HEK293 (cell line): ENCODE results near the gene GMDS.

Experiments
- CTCF ChIA-PET: fragments of 350-600 bp; formaldehyde crosslinking; extraction: SDS; loops from one replicate; lab custom pipeline; 2021; ENCODE audit warnings: antibody characterized with exemption; lab: Yijun Ruan, JAX
- POLR2A ChIA-PET: fragments of 300-600 bp; formaldehyde crosslinking; extraction: SDS; loops from one replicate; lab custom pipeline; 2020; ENCODE audit warnings: antibody characterized with exemption, inconsistent platforms; lab: Yijun Ruan, JAX
- H3K27ac ChIP-seq: fragments of 200-500 bp; sonication (Bioruptor generic); 2 replicates; pipeline ENCODE4 v1.5.1; 2014; ENCODE audit warnings: low read depth, low read length, control low read depth, inconsistent platforms; ENCODE audit errors: extremely low read depth
- H3K36me3 ChIP-seq, 2 experiments: fragments of 200-500 bp in 1 of 2; sonication (Bioruptor generic) in 1 of 2; 1 replicate in 1 of 2; 2 replicates in 1 of 2; pipeline ENCODE4 v1.5.1; 2014 to 2017; ENCODE audit warnings: inconsistent platforms in 2 of 2, low read length in 2 of 2; ENCODE audit not compliant: control insufficient read depth in 2 of 2, insufficient read depth in 1 of 2
- H3K4me1 ChIP-seq: fragments of 200-500 bp; sonication (Bioruptor generic); 2 replicates; pipeline ENCODE4 v1.5.1; 2014; ENCODE audit warnings: mild to moderate bottlenecking, low read length, inconsistent platforms; ENCODE audit not compliant: control insufficient read depth, insufficient read depth
- H3K4me3 ChIP-seq: 2 replicates; pipeline ENCODE4 v1.5.1; 2011; ENCODE audit warnings: low read depth, mild to moderate bottlenecking, control low read depth, low read length, moderate library complexity
- H3K9me3 ChIP-seq: fragments of 200-500 bp; sonication (Bioruptor generic); 2 replicates; pipeline ENCODE4 v1.5.1; 2014; ENCODE audit warnings: low read depth, low read length, inconsistent platforms; ENCODE audit not compliant: control insufficient read depth, insufficient read depth
- BCL6B ChIP-seq: fragments of 450-650 bp; formaldehyde crosslinking; IDR thresholded peaks from 2 replicates; pipeline ENCODE4 v1.5.1; 2017; ENCODE audit warnings: missing biosample characterization, missing genetic modification characterization
- GLI2 ChIP-seq: fragments of 450-650 bp; formaldehyde crosslinking; IDR thresholded peaks from 2 replicates; pipeline ENCODE4; 2017; ENCODE audit warnings: missing biosample characterization, missing genetic modification characterization, low read depth, borderline replicate concordance
- GLI4 ChIP-seq: fragments of 450-650 bp; formaldehyde crosslinking; IDR thresholded peaks from 2 replicates; pipeline ENCODE4 v1.5.1; 2016; ENCODE audit warnings: missing biosample characterization, missing genetic modification characterization
- SP3 ChIP-seq: fragments of 450-650 bp; formaldehyde crosslinking; IDR thresholded peaks from 2 replicates; pipeline ENCODE4 v1.5.1; 2016; ENCODE audit warnings: missing biosample characterization, missing genetic modification characterization
- ZBTB48 ChIP-seq: fragments of 450-650 bp; formaldehyde crosslinking; IDR thresholded peaks from 2 replicates; pipeline ENCODE4 v1.5.1; 2016; ENCODE audit warnings: missing biosample characterization, missing genetic modification characterization
- ZBTB7A ChIP-seq: fragments of 450-650 bp; formaldehyde crosslinking; IDR thresholded peaks from 2 replicates; pipeline ENCODE4 v1.5.1; 2016; ENCODE audit warnings: low read depth, missing biosample characterization, missing genetic modification characterization
- ZFP69B ChIP-seq: fragments of 450-650 bp; formaldehyde crosslinking; IDR thresholded peaks from 2 replicates; pipeline ENCODE4 v1.5.1; 2016; ENCODE audit warnings: missing biosample characterization, missing genetic modification characterization
- ZNF114 ChIP-seq: fragments of 450-650 bp; formaldehyde crosslinking; IDR thresholded peaks from 2 replicates; pipeline ENCODE4 v1.5.0; 2017; ENCODE audit warnings: missing biosample characterization, missing genetic modification characterization
- ZNF18 ChIP-seq: fragments of 450-650 bp; formaldehyde crosslinking; IDR thresholded peaks from 2 replicates; pipeline ENCODE4 v1.5.1; 2016; ENCODE audit warnings: missing biosample characterization, missing genetic modification characterization
- ZNF211 ChIP-seq: fragments of 450-650 bp; formaldehyde crosslinking; IDR thresholded peaks from 2 replicates; pipeline ENCODE4 v1.5.1; 2016; ENCODE audit warnings: low read depth, missing biosample characterization, missing genetic modification characterization
- ZNF223 ChIP-seq: fragments of 450-650 bp; formaldehyde crosslinking; IDR thresholded peaks from 2 replicates; pipeline ENCODE4 v1.5.1; 2016; ENCODE audit warnings: missing biosample characterization, missing genetic modification characterization
- ZNF280D ChIP-seq: fragments of 450-650 bp; formaldehyde crosslinking; IDR thresholded peaks from 2 replicates; pipeline ENCODE4 v1.5.1; 2016; ENCODE audit warnings: missing biosample characterization, missing genetic modification characterization
- ZNF335 ChIP-seq: fragments of 450-650 bp; formaldehyde crosslinking; conservative IDR thresholded peaks from 2 replicates; pipeline ENCODE4 v1.5.1; 2016; ENCODE audit warnings: missing biosample characterization, missing genetic modification characterization
- ZNF394 ChIP-seq: fragments of 450-650 bp; formaldehyde crosslinking; IDR thresholded peaks from 2 replicates; pipeline ENCODE4 v1.5.1; 2016; ENCODE audit warnings: missing biosample characterization, missing genetic modification characterization, mild to moderate bottlenecking, moderate library complexity, borderline replicate concordance
- ZNF473 ChIP-seq: fragments of 450-650 bp; formaldehyde crosslinking; IDR thresholded peaks from 2 replicates; pipeline ENCODE4 v1.5.1; 2017; ENCODE audit warnings: missing biosample characterization, missing genetic modification characterization
- ZNF488 ChIP-seq: fragments of 450-650 bp; formaldehyde crosslinking; IDR thresholded peaks from 2 replicates; pipeline ENCODE4 v1.5.1; 2016; ENCODE audit warnings: missing biosample characterization, missing genetic modification characterization
- ZNF529 ChIP-seq: fragments of 450-650 bp; formaldehyde crosslinking; IDR thresholded peaks from 2 replicates; pipeline ENCODE4 v1.5.1; 2017; ENCODE audit warnings: missing genetic modification characterization, missing biosample characterization; ENCODE audit not compliant: insufficient replicate concordance
- ZNF558 ChIP-seq: fragments of 450-650 bp; formaldehyde crosslinking; IDR thresholded peaks from 2 replicates; pipeline ENCODE4 v1.5.1; 2016; ENCODE audit warnings: missing biosample characterization, missing genetic modification characterization
- ZNF629 ChIP-seq: fragments of 450-650 bp; formaldehyde crosslinking; IDR thresholded peaks from 2 replicates; pipeline ENCODE4 v1.5.1; 2017; ENCODE audit warnings: missing biosample characterization, missing genetic modification characterization
- ZNF639 ChIP-seq: fragments of 450-650 bp; formaldehyde crosslinking; IDR thresholded peaks from 2 replicates; pipeline ENCODE4 v1.5.1; 2016; ENCODE audit warnings: missing biosample characterization, missing genetic modification characterization
- ZNF677 ChIP-seq: fragments of 450-650 bp; IDR thresholded peaks from 2 replicates; pipeline ENCODE4 v1.5.0; 2018; ENCODE audit warnings: missing biosample characterization, mild to moderate bottlenecking, missing genetic modification characterization, moderate library complexity
- ZSCAN18 ChIP-seq: fragments of 450-650 bp; formaldehyde crosslinking; IDR thresholded peaks from 2 replicates; pipeline ENCODE4 v1.5.1; 2016; ENCODE audit warnings: missing biosample characterization, missing genetic modification characterization
- ZXDB ChIP-seq: fragments of 450-650 bp; formaldehyde crosslinking; IDR thresholded peaks from 2 replicates; pipeline ENCODE4 v1.5.1; 2016; ENCODE audit warnings: missing biosample characterization, missing genetic modification characterization

GMDS gene

GRCh38 chr6:2270054-2270453, 24.6 kb upstream of the GMDS start:
- Histone ChIP-seq H3K27ac (no peak overlapping the region), H3K4me1 (no peaks in the 10 kb centered on the region), H3K36me3 (peaks cover 0 to 26% of the 10 kb centered on the region in 2 experiments; a peak in 1 of 3 replicates), H3K9me3 (no peaks in the 10 kb centered on the region)
- POLR2A ChIA-PET = no interaction called here
- CTCF ChIA-PET = interaction anchor here (0.6 to 1.2 kb wide), 3 partner anchors 17 to 75 kb away, joined by 3 read pairs; no protein-coding TSS in a partner anchor
- TF ChIP-seq ZNF529 = no peak
- no peak for TF ChIP-seq ZSCAN18 (tag by site-specific recombination)
- no peak for TF ChIP-seq BCL6B (tag by site-specific recombination)
- no peak for TF ChIP-seq GLI2 (tag by site-specific recombination)
- no peak for TF ChIP-seq ZNF223
- no peak for TF ChIP-seq ZBTB48
- no peak for TF ChIP-seq ZNF394 (tag by site-specific recombination)
- no peak for TF ChIP-seq ZXDB (tag by site-specific recombination)
- no peak for TF ChIP-seq ZNF335
- TF ChIP-seq, all 188 proteins: peak for 0
- H3K4me3 ChIP-seq = no peak overlapping the region

GRCh38 chr6:2266841-2267240, 21.4 kb upstream of the GMDS start:
- ChIA-PET CTCF (interaction anchor here (0.8 to 1.6 kb wide), 3 partner anchors 20 to 58 kb away, joined by 3 to 8 read pairs (median 3); no protein-coding TSS in a partner anchor), POLR2A (no interaction called here)
- no peak overlapping the region for H3K4me3 ChIP-seq
- TF ChIP-seq ZSCAN18 (tag by site-specific recombination) (no peak), ZNF558 (tag by site-specific recombination) (no peak), ZNF629 (no peak), ZNF488 (tag by site-specific recombination) (no peak), GLI4 (tag by site-specific recombination) (no peak), ZNF280D (tag by site-specific recombination) (no peak), ZNF473 (no peak), ZNF335 (no peak), ZNF114 (no peak), ZNF677 (tag by site-specific recombination) (no peak), ZNF639 (tag by site-specific recombination) (no peak), ZBTB7A (tag by site-specific recombination) (no peak), ZNF18 (tag by site-specific recombination) (no peak), SP3 (tag by site-specific recombination) (no peak), ZNF211 (no peak), ZFP69B (tag by site-specific recombination) (no peak)

More at GRCh38 chr6:2266841-2267240, 21.4 kb upstream of the GMDS start:
- Histone ChIP-seq H3K4me1 (no peaks in the 10 kb centered on the region), H3K27ac (no peak overlapping the region), H3K36me3 (peaks cover 0 to 13% of the 10 kb centered on the region in 2 experiments; a peak in 1 of 3 replicates), H3K9me3 (no peaks in the 10 kb centered on the region)
